Measurements from ENCODE around the gene KCND2. TPM values are rescaled to one million over a fixed set of nuclear protein-coding genes. Genes with fewer than 3 reads are reported as not detected.
A peak's percentile ranks its signal among the peaks of the same experiment; 100 is the strongest.

The KCND2 gene
- polyA plus RNA-seq, 1 donor, result 1.2 TPM

GRCh38 chr7:120311028-120311788, 38.2 kb downstream of the KCND2 start:
- no peak for DNase-seq (ENCODE audit: low read depth)

- no peak for DNase-seq (ENCODE audit: low read depth)
These were observed 47.4 kb downstream of the KCND2 start for GRCh38 chr7:120320218-120320961.

GRCh38 chr7:120327054-120327453, 54.1 kb downstream of the KCND2 start:
- DNase-seq (ENCODE audit: low read depth), result no peak

GRCh38 chr7:120332433-120332832, 59.5 kb downstream of the KCND2 start:
- DNase-seq (ENCODE audit: low read depth), result no peak

GRCh38 chr7:120334475-120334874, 61.5 kb downstream of the KCND2 start:
- DNase-seq (ENCODE audit: low read depth), result no peak

- no peak for DNase-seq (ENCODE audit: low read depth)
These were observed 64.4 kb downstream of the KCND2 start for GRCh38 chr7:120337308-120337907.

- no peak for DNase-seq (ENCODE audit: low read depth)
These were observed 71.3 kb downstream of the KCND2 start for GRCh38 chr7:120344276-120344675.

GRCh38 chr7:120353171-120353570, 80.2 kb downstream of the KCND2 start:
- no peak for DNase-seq (ENCODE audit: low read depth)

- no peak for DNase-seq (ENCODE audit: low read depth)
These were observed 87.9 kb downstream of the KCND2 start for GRCh38 chr7:120360918-120361317.

- no peak for DNase-seq (ENCODE audit: low read depth)
These were observed 90.4 kb downstream of the KCND2 start for GRCh38 chr7:120363414-120363813.

- DNase-seq (ENCODE audit: low read depth), result no peak
These were observed 98.0 kb downstream of the KCND2 start for GRCh38 chr7:120370954-120371353.

GRCh38 chr7:120373174-120373573, 100.2 kb downstream of the KCND2 start:
- no peak for DNase-seq (ENCODE audit: low read depth)

- no peak for DNase-seq (ENCODE audit: low read depth)
These were observed 121.6 kb downstream of the KCND2 start for GRCh38 chr7:120394595-120394994.

- DNase-seq (ENCODE audit: low read depth), result no peak
These were observed 122.6 kb downstream of the KCND2 start for GRCh38 chr7:120395526-120396019.

- no peak for DNase-seq (ENCODE audit: low read depth)
These were observed 125.5 kb downstream of the KCND2 start for GRCh38 chr7:120398284-120399000.

- no peak for DNase-seq (ENCODE audit: low read depth)
These were observed 128.0 kb downstream of the KCND2 start for GRCh38 chr7:120400806-120401455.

- peak; percentile 5 for DNase-seq (ENCODE audit: low read depth)
These were observed 129.2 kb downstream of the KCND2 start for GRCh38 chr7:120402079-120402767.

- DNase-seq (ENCODE audit: low read depth), result peak; percentile 8
These were observed 129.8 kb downstream of the KCND2 start for GRCh38 chr7:120402801-120403200.

GRCh38 chr7:120404042-120404441, 131.1 kb downstream of the KCND2 start:
- no peak for DNase-seq (ENCODE audit: low read depth)

- no peak for DNase-seq (ENCODE audit: low read depth)
These were observed 132.7 kb downstream of the KCND2 start for GRCh38 chr7:120405652-120406051.

- no peak for DNase-seq (ENCODE audit: low read depth)
These were observed 134.0 kb downstream of the KCND2 start for GRCh38 chr7:120407010-120407409.
